Activated CD4-positive, alpha-beta memory T cell treated with anti-CD3 and anti-CD28 coated beads, Interleukin-2, amount 10 ng/mL, durations not matched to agents 7 days and 5 days (primary cell): ENCODE data around the gene TMEM123. TPM values are rescaled to one million over a fixed set of nuclear protein-coding genes. Genes with fewer than 3 reads are reported as not detected.

Source experiments
- CTCF ChIA-PET: fragments of 350-600 bp; sonication (Branson Sonifier 250); formaldehyde crosslinking; loops from one replicate; lab custom pipeline; 2021; ENCODE audit warnings: antibody characterized with exemption, inconsistent platforms; lab: Charles Lee
- POLR2A ChIA-PET: fragments of 350-600 bp; sonication (Branson Sonifier 250); formaldehyde crosslinking; loops from one replicate; lab custom pipeline; 2021; ENCODE audit warnings: antibody characterized with exemption; lab: Charles Lee
- DNase-seq: peaks from one replicate; pipeline ENCODE4 v3.0.0-alpha.2; 2020
- H3K27ac Mint-ChIP-seq: one replicate; pipeline ENCODE4 v1.8.0; 2021; ENCODE audit warnings: mild to moderate bottlenecking, mixed read lengths
- H3K27me3 Mint-ChIP-seq: one replicate; pipeline ENCODE4 v1.8.0; 2021; ENCODE audit warnings: mixed read lengths
- H3K36me3 Mint-ChIP-seq: one replicate; pipeline ENCODE4 v1.8.0; 2021; ENCODE audit warnings: low read depth, mixed read lengths
- H3K4me1 Mint-ChIP-seq: one replicate; pipeline ENCODE4 v1.8.0; 2021; ENCODE audit warnings: mixed read lengths
- H3K4me3 Mint-ChIP-seq: one replicate; pipeline ENCODE4 v1.8.0; 2021; ENCODE audit warnings: mild to moderate bottlenecking, mixed read lengths
- H3K9me3 Mint-ChIP-seq: one replicate; pipeline ENCODE4 v1.8.0; 2021; ENCODE audit warnings: mixed read lengths
- total RNA-seq, 2 experiments: library from RNA; stranded (reverse); gene quantifications; one replicate each; pipeline ENCODE4 v1.2.3, GENCODE V29; 2021

Gene TMEM123, protein sequence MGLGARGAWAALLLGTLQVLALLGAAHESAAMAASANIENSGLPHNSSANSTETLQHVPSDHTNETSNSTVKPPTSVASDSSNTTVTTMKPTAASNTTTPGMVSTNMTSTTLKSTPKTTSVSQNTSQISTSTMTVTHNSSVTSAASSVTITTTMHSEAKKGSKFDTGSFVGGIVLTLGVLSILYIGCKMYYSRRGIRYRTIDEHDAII
- 100 to 1,000 TPM; 331 to 343 TPM for total RNA-seq

GRCh38 chr11:102452461-102453301, at the start of gene TMEM123:
Gene TMEM123, minus strand, starts transcription at chr11:102452765. Its CDS starts 142 bp downstream, at chr11:102452623.
- H3K36me3 Mint-ChIP-seq = peaks cover 41% of the 10 kb centered on the region
- peak; percentile 94 for DNase-seq
- no peaks in the 10 kb centered on the region for H3K9me3 Mint-ChIP-seq
- no peaks in the 10 kb centered on the region for H3K27me3 Mint-ChIP-seq
- H3K4me1 Mint-ChIP-seq = peaks cover 77% of the 10 kb centered on the region
- peak within 1 kb of the TSS; percentile 93 for H3K27ac Mint-ChIP-seq
- CTCF ChIA-PET = interaction anchor here (0.7 to 2.4 kb wide), 16 partner anchors 24 to 159 kb away, joined by 3 to 16 read pairs (median 4); no protein-coding TSS in a partner anchor
- POLR2A ChIA-PET = interaction anchor here (0.7 to 2.1 kb wide), 27 partner anchors 12 to 159 kb away, joined by 3 to 18 read pairs (median 4); partner anchors contain the start of gene BIRC2
- H3K4me3 Mint-ChIP-seq = peak within 1 kb of the TSS; percentile 96

DNA sequence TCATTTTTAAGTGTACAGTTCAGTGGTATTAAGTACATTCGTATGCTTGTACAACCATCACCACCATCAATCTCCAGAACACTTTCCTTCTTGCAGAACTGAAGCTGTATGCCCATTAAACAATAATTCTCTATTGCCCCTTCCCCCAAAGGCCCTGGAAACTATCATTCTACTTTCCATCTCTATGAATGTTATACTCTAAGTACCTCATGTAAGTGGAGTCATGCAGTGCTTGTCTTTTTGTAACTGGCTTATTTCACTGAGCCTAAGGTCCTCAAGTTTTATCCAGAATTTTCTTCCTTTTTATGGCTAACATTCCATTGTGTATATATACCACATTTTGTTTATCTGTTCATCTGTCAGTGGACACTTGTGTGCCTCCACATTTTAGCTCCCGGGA, 48.3 kb upstream of the TMEM123 start:
- Mint-ChIP-seq H3K4me1 (no peaks in the 10 kb centered on the region), H3K36me3 (no peaks in the 10 kb centered on the region), H3K4me3 (no peak overlapping the region), H3K9me3 (no peaks in the 10 kb centered on the region), H3K27me3 (peaks cover 54% of the 10 kb centered on the region), H3K27ac (no peak overlapping the region)
- no peak for DNase-seq
- POLR2A ChIA-PET = no interaction called here
- CTCF ChIA-PET = interaction anchor here (2.1 kb wide), 1 partner anchor 159 kb away, joined by 20 read pairs; no protein-coding TSS in a partner anchor

DNA sequence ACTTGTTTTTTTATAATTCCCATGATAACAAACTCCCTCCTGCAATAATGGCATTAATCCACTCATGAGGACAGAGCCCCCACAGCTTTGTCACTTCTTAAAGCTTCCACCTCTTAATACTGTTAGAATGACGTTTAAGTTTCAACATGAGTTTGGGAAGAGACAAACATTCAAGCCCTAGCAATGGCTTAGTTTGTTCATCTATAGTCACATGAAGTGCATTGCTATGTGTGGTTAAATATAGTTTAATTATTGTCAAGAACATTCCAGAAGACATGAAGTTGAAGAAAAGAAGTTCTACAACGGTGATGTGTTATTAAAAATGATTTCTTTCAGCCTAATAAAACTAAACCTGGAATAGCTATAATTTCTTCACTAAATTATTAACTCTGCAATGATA, 47.4 kb upstream of the TMEM123 start:
- H3K4me3 Mint-ChIP-seq = no peak overlapping the region
- no peaks in the 10 kb centered on the region for H3K36me3 Mint-ChIP-seq
- no peak for DNase-seq
- H3K27me3 Mint-ChIP-seq = peaks cover 51% of the 10 kb centered on the region
- ChIA-PET CTCF (interaction anchor here (0.9 to 2.1 kb wide), 8 partner anchors 64 to 206 kb away, joined by 3 to 20 read pairs (median 5); no protein-coding TSS in a partner anchor), POLR2A (no interaction called here)
- no peak overlapping the region for H3K27ac Mint-ChIP-seq
- H3K4me1 Mint-ChIP-seq = peaks cover 6% of the 10 kb centered on the region
- no peaks in the 10 kb centered on the region for H3K9me3 Mint-ChIP-seq

- Mint-ChIP-seq H3K4me1 (peaks cover 7% of the 10 kb centered on the region), H3K27ac (no peak overlapping the region), H3K27me3 (peaks cover 49% of the 10 kb centered on the region), H3K9me3 (no peaks in the 10 kb centered on the region), H3K36me3 (no peaks in the 10 kb centered on the region), H3K4me3 (no peak overlapping the region)
- CTCF ChIA-PET = interaction anchor here (0.7 to 2.1 kb wide), 14 partner anchors 11 to 207 kb away, joined by 3 to 20 read pairs (median 4); no protein-coding TSS in a partner anchor
- no peak for DNase-seq
- POLR2A ChIA-PET = interaction anchor here (1.2 kb wide), 1 partner anchor 47 kb away, joined by 3 read pairs; no protein-coding TSS in a partner anchor
Observed at GRCh38 chr11:102499151-102499550, 46.6 kb upstream of the TMEM123 start.

DNA sequence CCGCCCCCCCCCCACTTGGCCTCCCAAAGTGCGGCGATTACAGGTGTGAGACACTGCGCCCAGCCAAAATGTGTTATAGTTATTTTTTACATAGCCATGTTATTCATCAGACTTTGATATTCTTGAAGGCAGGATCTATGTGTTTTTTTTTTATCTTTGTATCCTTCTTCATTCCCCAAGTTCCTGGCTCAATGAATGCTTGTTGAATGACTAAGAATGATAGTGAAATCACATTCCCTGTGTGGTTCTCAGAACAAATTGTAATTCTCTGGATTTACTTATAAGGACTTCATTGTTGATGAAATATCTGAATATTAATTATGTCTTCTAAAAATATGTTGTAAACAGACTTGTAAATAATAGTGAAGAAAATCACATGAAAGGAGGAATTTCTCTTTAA, 44.5 kb upstream of the TMEM123 start:
- no peaks in the 10 kb centered on the region for H3K9me3 Mint-ChIP-seq
- peaks cover 35% of the 10 kb centered on the region for H3K27me3 Mint-ChIP-seq
- H3K4me3 Mint-ChIP-seq = no peak overlapping the region
- H3K4me1 Mint-ChIP-seq = peaks cover 7% of the 10 kb centered on the region
- DNase-seq = no peak
- no peaks in the 10 kb centered on the region for H3K36me3 Mint-ChIP-seq
- ChIA-PET POLR2A (no interaction called here), CTCF (interaction anchor here (1.1 to 1.8 kb wide), 5 partner anchors 26 to 210 kb away, joined by 3 to 72 read pairs (median 22); no protein-coding TSS in a partner anchor)
- no peak overlapping the region for H3K27ac Mint-ChIP-seq

GRCh38 chr11:102495161-102496042, 42.8 kb upstream of the TMEM123 start:
- Mint-ChIP-seq H3K9me3 (no peaks in the 10 kb centered on the region), H3K27ac (no peak overlapping the region), H3K27me3 (peaks cover 24% of the 10 kb centered on the region), H3K36me3 (no peaks in the 10 kb centered on the region), H3K4me1 (peaks cover 7% of the 10 kb centered on the region), H3K4me3 (no peak overlapping the region)
- POLR2A ChIA-PET = interaction anchor here (0.7 to 1.1 kb wide), 3 partner anchors 105 to 153 kb away, joined by 3 to 4 read pairs (median 3); no protein-coding TSS in a partner anchor
- CTCF ChIA-PET = interaction anchor here (0.7 to 1.8 kb wide), 35 partner anchors 9 to 210 kb away, joined by 3 to 72 read pairs (median 6); partner anchors contain the start of gene TMEM123
- DNase-seq = peak; percentile 24

DNA sequence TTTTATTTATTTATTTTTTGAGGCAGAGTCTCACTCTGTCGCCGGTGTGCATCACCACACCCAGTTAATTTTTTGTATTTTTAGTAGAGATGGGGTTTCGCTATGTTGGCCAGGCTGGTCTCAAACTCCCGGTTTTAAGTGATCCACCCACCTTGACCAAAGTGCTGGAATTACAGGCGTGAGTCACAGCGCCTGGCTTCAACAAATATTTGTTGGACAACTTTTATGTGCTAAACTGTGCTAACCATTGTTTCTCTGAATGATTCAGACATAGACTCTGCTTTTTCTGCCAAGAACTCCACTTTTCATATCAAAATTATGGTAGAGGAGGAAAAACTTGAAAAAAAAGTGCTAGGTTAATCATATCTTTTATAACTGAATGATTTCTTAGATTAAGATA, 41.7 kb upstream of the TMEM123 start:
- Mint-ChIP-seq H3K4me1 (peaks cover 7% of the 10 kb centered on the region), H3K27me3 (peaks cover 19% of the 10 kb centered on the region), H3K27ac (no peak overlapping the region), H3K9me3 (no peaks in the 10 kb centered on the region), H3K36me3 (no peaks in the 10 kb centered on the region), H3K4me3 (no peak overlapping the region)
- ChIA-PET CTCF (interaction anchor here (0.7 to 3.3 kb wide), 6 partner anchors 103 to 200 kb away, joined by 3 to 16 read pairs (median 4); no protein-coding TSS in a partner anchor), POLR2A (interaction anchor here (0.6 kb wide), 1 partner anchor 41 kb away, joined by 3 read pairs; no protein-coding TSS in a partner anchor)
- DNase-seq = no peak

DNA sequence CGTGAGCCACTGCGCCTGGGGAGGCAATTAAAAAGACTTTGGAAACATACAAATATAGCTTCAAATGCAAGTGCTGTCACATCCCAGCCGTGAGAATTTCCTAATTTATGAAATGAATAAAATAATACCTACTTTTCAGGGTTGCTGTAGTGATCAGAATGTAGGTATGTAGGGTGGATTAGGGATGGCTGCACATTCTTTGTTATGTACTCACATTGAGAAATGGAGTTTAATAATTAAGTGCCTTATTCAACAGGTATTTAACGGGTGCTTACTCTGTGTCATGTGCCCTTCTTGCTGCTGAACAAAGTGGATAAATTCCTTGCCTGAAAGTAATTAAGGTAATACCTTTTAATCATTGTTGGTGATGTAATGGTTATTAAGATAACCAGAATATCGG, 41.0 kb upstream of the TMEM123 start:
- ChIA-PET CTCF (interaction anchor here (0.6 to 3.3 kb wide), 8 partner anchors 30 to 199 kb away, joined by 3 to 16 read pairs (median 4); no protein-coding TSS in a partner anchor), POLR2A (no interaction called here)
- Mint-ChIP-seq H3K4me1 (peaks cover 7% of the 10 kb centered on the region), H3K27ac (no peak overlapping the region), H3K9me3 (no peaks in the 10 kb centered on the region), H3K4me3 (no peak overlapping the region), H3K36me3 (no peaks in the 10 kb centered on the region), H3K27me3 (peaks cover 16% of the 10 kb centered on the region)
- no peak for DNase-seq

GRCh38 chr11:102491969-102492368, 39.4 kb upstream of the TMEM123 start:
- Mint-ChIP-seq H3K9me3 (no peaks in the 10 kb centered on the region), H3K27me3 (peaks cover 7% of the 10 kb centered on the region), H3K4me3 (no peak overlapping the region), H3K27ac (no peak overlapping the region), H3K4me1 (peaks cover 14% of the 10 kb centered on the region), H3K36me3 (no peaks in the 10 kb centered on the region)
- ChIA-PET POLR2A (no interaction called here), CTCF (interaction anchor here (0.6 to 3.3 kb wide), 5 partner anchors 65 to 150 kb away, joined by 3 to 16 read pairs (median 4); no protein-coding TSS in a partner anchor)
- DNase-seq = no peak

GRCh38 chr11:102489186-102490145, 36.9 kb upstream of the TMEM123 start:
- peaks cover 2% of the 10 kb centered on the region for H3K27me3 Mint-ChIP-seq
- H3K4me3 Mint-ChIP-seq = no peak overlapping the region
- peaks cover 7% of the 10 kb centered on the region for H3K4me1 Mint-ChIP-seq
- no peaks in the 10 kb centered on the region for H3K9me3 Mint-ChIP-seq
- DNase-seq = no peak
- ChIA-PET CTCF (interaction anchor here (1.6 kb wide), 1 partner anchor 99 kb away, joined by 5 read pairs; no protein-coding TSS in a partner anchor), POLR2A (no interaction called here)
- H3K27ac Mint-ChIP-seq = no peak overlapping the region
- no peaks in the 10 kb centered on the region for H3K36me3 Mint-ChIP-seq

- no peak overlapping the region for H3K4me3 Mint-ChIP-seq
- H3K27ac Mint-ChIP-seq = no peak overlapping the region
- ChIA-PET CTCF (interaction anchor here (0.8 to 1.6 kb wide), 3 partner anchors 11 to 146 kb away, joined by 3 to 7 read pairs (median 5); no protein-coding TSS in a partner anchor), POLR2A (no interaction called here)
- no peaks in the 10 kb centered on the region for H3K36me3 Mint-ChIP-seq
- peaks cover 2% of the 10 kb centered on the region for H3K27me3 Mint-ChIP-seq
- H3K4me1 Mint-ChIP-seq = peaks cover 7% of the 10 kb centered on the region
- no peak for DNase-seq
- no peaks in the 10 kb centered on the region for H3K9me3 Mint-ChIP-seq
Observed at GRCh38 chr11:102488208-102488607, 35.6 kb upstream of the TMEM123 start.
